Ishikawa (cell line): ENCODE measurements around the gene CCDC27.

Experiments used
- NFIC ChIP-seq: IDR thresholded peaks from 2 replicates; pipeline ENCODE4 v1.6.1; 2012
- RAD21 ChIP-seq: IDR thresholded peaks from 2 replicates; pipeline ENCODE4 v1.6.1; 2012; ENCODE audit warnings: low read depth
- REST ChIP-seq: IDR thresholded peaks from 2 replicates; pipeline ENCODE4 v1.6.1; 2012; ENCODE audit warnings: low read depth, mild to moderate bottlenecking
- TAF1 ChIP-seq: IDR thresholded peaks from 2 replicates; pipeline ENCODE4 v1.6.1; 2012; ENCODE audit warnings: low read depth, mild to moderate bottlenecking
- TF ChIP-seq, protein P1 (sequence below): IDR thresholded peaks from 2 replicates; pipeline ENCODE4 v1.6.1; 2012

GRCh38 chr1:3725366-3725765 lies 26.9 kb upstream of the CCDC27 start:
- TF ChIP-seq, protein P1, sequence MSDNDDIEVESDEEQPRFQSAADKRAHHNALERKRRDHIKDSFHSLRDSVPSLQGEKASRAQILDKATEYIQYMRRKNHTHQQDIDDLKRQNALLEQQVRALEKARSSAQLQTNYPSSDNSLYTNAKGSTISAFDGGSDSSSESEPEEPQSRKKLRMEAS, result no peak
- no peak for TF ChIP-seq RAD21
- TF ChIP-seq REST, result no peak
- no peak for TF ChIP-seq TAF1
- TF ChIP-seq NFIC, result no peak
